GM19240 (cell line): Measurements from ENCODE around the gene BTK.
"Not testable (repeated sequence)": the region's sequence is repeated elsewhere in the genome, so short reads cannot be mapped to it uniquely, and the experiment has no call there.

Experiments
- DNase-seq: peaks from one replicate; pipeline ENCODE4 v3.0.0; 2011; ENCODE audit warnings: low spot score; ENCODE audit not compliant: insufficient read length

BTK gene

GRCh38 chrX:101347859-101348451 is 38.0 kb downstream of the BTK start:
- DNase-seq, result no peak

GRCh38 chrX:101337776-101338271 is 48.2 kb downstream of the BTK start:
- no peak for DNase-seq

GRCh38 chrX:101334310-101334709 is 51.7 kb downstream of the BTK start:
- DNase-seq, result not testable (repeated sequence)

GRCh38 chrX:101326600-101326999 is 59.4 kb downstream of the BTK start:
- not testable (repeated sequence) for DNase-seq

GRCh38 chrX:101303790-101304189 is 82.2 kb downstream of the BTK start:
- DNase-seq, result no peak
